HuH-7 (cell line): ENCODE measurements around the gene GDNF.
A peak's percentile ranks its signal among the peaks of the same experiment; 100 is the strongest.

Source experiments
- DNase-seq: peaks from one replicate; pipeline ENCODE4 v3.0.0; 2011; ENCODE audit warnings: low spot score

The GDNF gene

DNA sequence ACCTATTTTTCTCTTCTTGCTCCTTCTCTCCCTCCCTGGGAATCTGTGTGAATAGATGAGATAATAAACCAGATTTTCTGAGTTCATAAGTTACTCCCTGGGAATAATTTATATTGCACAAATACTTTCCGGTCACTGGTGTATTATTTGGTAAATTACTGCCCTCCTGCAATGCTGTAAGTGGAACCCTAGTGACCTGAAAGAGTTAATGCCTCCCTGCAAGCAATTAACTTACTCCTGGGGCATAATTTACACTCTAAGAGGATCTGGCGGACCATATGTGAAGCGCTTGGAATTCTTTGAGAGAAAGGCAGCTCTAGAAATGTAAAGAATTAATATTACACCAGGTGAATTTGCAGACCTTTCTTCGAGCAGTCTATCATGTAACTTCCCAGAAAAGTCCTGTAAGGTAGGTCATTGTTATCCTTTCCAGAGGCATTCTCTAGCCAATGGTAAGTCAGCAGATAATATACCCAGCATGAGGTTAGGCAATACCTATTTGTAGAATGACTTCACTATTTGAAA lies 7.0 kb upstream of the GDNF start:
- no peak for DNase-seq

DNA sequence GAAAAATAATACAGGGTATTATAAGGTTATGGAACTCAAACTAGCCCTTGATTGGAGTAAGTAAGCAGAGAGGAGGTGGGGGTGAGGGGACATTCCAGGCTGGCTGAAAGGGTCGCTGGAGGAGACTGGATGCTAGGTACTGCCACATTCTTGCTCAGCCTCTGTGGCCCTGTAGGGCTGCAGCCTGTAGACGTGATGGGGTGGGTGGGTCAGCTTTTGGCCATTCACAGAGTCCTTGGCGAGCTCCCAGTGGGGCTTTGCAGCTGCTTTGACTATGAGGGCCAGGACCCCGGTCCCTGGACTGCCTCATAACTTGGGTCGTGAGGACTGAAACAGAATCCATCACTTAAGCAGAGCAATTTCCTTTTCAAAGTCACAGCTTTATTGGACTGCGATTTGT lies 4.2 kb upstream of the GDNF start:
- no peak for DNase-seq

DNA sequence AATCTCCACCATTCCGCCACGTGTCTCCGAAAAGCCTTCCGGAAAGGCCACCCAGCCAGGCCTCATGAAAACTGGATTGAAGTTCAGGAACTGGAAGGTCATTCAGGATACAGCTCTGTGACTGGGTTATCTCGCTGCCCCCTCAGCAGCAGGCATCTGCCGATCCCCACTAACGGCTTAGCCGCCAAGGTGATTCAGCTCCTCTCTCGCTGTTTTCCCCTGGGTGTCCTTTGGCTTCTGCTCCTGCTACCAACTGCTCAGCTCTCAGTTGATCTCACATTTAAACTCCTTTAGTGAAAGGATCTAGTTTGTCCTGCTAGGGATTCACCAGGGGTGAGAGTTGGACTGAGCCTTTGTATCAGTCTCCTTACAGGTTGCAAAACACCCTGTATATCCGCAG lies 2.2 kb upstream of the GDNF start:
- no peak for DNase-seq

DNA sequence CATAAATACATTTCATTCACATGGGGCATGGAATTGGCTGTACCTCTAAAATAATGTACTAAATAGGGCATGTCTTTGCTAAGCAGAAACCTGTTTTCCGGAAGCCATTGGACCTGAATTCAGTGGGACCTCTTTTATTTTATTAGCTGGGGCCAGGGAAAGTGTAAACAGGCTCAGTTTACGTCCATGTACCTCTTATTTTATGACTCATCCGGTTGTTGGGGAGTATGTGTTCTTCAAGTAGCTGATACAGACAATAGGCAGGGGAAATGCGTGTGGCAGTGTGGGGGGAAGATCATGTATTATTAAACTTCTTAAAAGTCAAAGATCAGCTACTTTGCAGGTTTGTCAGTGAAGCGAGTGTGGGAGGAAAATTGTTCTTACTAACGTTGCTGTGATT lies 1.4 kb upstream of the GDNF start:
- DNase-seq = no peak

DNA sequence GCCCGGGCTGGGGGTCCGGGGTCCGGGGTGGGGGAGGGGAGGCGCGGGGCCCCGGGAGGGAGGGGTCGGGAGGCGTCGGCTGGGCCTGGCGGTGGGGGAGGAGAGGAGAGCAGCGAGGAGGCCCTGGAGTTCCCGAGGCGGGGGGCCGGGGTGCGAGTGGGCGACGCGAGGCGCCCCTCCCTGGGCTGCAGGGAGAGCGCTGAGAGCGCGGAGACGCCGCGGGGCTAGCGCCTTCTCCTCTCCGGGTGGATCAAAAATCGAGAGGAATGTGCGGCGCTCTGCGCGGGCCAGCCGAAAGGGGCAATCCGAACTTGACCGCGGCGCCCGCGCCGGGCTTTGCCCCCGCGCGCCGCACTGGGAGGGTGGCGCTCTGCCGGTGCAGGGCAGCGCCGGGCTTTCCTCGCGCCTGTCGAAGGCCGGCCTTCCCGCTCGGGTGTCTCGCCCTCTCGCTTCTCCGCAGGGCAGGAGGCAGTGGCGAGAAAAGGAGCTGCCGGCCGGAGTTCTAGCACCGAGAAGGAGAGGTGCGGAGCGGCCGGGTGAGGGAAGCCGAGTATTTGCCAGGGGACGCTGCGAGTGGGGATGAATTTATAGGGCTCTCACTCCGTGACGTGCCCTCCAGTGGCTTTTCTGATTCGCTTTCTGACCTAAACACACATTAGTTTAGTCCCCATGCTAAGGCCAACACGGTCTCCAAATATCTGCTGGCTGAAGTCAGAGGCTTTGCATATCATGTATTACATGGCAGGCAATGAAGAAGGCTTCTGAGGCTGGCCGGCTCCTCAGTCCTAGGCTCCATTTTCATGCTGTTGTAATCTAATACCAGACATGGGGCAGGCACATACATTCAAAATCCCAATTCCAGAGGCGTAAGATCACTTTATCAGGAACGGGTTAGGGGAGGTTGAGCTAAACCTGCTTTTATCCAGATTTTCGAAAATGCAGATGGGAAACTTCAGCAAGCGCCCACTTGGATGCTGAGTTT lies 503 bp upstream of the GDNF start:
- DNase-seq = peak; percentile 82

DNA sequence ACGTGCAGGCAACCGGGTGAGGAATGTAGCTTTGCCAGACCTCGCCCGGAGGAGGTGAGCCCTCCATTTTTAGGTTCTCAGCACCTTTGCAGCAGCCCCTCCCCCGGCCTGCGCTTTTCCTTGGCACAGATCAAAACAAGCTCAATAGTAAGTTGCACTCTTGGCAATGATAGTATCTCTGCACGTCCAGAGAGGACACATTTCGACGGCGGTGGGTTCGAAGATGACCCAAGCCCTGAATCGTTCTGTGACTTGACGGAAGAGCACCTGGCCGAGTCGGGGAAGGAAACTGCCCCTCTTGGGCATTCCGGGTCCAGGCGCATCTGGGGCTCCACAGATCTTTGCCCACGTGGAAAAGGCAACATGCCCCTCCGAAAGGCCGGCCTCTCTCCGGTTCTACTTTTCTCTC lies 904 bp downstream of the GDNF start:
- DNase-seq = no peak

DNA sequence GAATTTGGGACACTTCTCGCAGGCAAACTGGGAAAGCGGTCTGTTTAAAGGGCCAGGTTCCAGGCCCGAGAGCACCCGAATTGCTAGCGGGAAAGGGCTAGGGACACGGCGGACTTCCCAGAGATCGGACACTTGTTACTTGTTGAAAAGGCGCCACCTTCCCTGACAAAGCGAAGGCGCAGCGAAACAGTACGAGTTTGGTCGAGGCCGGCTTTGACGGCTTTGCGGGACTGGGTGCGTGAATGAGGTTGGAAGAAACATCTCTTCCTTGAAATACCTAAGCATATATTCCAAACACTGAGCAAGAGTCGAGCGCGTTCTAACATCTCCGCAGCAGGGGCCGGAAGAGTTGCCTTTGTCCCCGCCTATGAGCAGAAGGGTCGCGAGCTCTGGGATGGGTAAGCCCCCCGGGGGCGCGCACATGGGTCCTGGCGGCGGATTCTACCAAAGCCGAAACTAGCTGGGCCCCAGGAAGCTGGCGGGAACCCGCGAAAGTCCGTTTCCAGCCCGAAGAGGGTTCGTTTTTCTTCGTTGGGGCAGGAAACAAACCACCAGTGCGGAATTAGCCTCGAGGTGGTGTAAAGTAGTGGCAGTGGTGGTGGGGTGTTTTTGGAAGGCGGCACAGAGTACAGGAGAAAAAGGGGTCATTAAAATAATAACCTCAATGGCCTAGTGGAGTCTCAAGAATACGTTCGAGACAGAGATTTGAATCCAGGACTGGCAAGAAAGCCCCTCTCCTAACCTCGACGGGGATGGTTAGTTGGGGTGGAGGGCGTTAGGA lies 1.5 kb downstream of the GDNF start:
- no peak for DNase-seq

DNA sequence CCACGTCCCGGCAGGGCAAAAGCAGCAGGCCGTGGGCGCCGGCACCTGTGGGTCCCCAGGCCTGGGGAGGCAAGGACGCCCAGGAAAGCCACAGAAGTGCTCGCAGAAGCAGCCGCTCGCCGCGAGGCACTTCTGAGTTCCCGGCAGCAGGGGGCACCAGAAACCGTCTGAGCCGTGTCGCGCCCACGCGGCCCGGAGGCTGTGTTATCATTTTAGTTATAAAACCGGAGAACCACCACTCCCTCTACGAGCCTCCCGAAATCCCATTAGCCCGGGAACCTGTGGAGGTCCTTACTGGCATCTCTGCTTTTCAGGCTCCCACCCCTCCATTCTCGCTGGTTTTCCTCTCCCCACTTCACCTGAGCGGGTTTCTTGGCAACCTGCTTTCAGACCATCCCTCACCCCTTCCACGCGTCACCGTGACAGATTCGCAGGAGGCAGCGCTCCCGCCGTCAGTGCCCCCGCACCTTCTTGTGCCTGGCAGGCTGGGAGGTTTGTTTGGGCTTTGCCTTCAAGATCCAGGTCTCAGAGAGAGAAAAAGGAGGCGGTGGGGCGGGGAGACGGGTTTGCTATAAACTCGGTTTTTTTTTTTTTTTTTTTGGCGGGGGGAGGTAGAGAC lies 2.3 kb downstream of the GDNF start:
- peak; percentile 54 for DNase-seq

DNA sequence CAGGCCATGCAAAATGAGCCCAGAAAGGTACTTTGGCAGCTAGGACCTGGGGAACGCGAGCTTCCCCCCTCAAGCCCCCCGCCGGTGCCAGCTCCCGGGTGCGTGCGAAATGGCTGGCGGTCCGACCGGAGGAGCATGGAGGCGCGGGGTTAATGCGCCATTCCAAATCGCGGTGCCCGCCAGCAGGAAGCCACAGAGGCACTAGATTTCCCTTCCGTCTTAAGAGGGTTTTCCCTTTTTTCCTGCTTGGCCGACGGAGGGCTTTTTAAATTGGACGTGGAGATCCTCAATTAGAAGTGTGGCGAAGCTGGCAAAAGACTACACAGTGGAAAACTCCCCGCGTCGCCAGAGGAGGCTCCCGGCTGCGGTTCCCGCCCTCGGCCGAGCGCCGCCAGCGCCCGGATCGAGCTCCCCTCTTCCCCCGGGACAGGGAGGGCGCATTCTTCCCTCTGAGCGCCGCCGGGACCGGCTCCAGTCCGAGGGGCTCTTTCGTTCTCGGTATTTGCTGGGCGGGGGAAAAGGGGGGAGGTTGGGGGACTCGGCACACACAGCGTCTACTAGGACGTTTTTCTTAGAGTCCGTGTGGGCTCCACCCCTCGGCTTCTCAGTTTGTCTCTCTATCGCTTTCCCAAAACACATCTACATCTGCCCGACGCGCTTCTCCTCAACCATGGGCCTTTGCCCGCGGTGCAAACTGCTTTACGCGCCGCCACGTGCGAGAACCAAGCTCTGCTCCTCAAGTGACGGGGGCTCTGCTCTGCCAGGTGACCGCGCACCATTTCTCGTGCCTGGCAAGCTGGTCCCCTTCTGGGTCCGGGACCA lies 3.0 kb downstream of the GDNF start:
- no peak for DNase-seq

DNA sequence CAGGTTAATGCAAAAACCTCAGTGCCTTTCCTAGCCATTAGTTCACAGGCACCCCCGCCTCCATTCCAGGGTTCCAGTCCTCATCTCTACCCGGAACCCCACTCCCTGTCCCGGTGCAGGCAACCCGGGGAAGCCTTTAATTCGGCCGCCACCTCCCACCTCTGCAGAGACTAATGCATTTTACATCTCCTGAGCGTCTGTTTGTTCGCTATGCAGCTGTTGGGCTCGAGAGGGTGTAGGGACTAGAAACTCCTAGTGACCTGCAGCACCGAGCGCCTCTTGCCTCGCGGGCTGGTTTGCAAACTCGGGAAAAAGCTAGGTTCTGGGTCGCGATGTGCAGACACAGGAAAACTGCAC lies 3.6 kb downstream of the GDNF start:
- DNase-seq = no peak

DNA sequence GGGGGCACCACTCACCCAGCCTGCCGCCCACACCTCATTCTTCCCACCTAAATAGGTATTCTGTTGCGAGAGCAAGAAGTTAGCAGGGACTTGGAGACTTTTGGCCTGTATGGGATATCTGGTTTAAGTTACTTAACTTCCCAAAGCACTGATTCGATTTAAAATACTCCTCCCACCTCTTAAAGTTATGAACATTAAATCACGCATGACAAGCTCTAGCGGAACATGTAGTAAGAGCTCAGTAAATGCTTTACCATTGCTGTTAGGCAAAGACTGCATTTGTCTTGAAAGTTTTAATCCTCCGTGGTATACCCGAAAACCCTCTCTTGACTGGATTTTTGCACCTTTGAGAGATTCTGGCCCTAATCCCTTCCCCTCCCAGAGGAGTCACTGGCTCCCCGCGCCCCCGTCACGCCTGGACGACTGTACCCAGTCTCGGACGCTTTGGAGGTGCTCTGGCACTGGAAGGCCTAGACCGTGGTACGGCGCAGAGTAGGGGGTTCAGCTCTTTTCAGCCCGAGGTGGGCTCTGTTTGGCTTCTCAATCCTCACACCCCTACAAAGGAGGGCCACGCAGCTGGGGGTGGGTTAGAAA lies 4.4 kb downstream of the GDNF start:
- no peak for DNase-seq

DNA sequence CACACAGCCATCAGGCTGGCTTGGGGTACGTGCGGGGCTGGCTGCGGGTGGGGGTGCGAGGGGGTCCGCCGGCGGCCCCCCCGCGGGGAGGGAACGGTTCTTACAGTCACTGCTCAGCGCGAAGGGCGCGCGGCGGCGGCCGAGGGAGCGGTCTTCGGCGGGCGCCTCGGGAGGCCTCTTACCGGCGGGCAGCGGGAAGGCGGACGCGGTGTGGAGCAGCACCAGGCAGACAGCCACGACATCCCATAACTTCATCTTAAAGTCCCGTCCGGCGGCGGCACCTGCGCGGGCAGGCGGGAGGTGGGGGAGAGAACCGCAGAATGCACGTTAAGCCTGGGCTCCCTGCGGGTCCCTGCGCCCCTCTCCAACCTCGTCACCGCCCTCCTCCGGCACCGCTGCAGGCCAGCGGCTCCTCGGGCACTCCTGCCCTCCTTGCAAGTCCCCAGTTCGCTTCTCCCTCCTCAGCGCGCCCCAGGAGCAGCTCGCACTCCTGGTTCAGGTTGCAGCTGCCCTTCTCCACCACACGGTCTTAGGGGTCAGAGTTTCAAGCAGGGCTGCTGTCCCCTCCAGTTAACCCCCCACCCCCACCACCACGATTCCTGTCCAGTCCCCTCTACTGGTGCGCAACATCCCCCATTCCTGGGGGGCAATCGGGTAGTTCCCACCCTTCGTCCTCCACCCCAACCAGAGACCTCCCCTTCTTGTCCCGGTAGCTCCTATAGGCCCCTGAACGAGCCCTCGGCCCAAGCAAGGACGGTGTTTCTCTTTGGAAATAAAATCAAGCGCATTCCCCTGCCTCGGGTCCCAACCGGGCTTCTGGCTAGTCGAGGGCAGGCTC lies 5.1 kb downstream of the GDNF start:
- DNase-seq = no peak

DNA sequence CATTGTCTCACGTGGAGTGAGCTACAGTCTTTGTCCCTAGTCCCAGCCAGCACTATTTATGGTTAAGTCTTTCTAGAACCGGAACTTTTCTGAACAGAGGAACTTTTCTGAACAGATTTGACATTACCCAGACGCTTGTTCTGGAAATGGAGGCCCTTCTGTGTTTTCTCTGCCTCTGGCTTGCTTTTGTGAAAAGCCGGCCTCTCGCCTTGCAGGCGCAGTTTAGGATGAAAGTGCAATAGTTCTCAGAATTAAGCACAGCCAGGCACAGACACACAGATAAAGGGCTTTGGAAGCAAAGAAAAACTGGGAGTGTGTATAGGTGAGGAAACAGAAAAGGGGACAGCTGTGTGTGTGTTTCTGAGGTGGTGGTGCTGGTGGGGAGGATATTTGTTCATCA lies 5.9 kb downstream of the GDNF start:
- no peak for DNase-seq

DNA sequence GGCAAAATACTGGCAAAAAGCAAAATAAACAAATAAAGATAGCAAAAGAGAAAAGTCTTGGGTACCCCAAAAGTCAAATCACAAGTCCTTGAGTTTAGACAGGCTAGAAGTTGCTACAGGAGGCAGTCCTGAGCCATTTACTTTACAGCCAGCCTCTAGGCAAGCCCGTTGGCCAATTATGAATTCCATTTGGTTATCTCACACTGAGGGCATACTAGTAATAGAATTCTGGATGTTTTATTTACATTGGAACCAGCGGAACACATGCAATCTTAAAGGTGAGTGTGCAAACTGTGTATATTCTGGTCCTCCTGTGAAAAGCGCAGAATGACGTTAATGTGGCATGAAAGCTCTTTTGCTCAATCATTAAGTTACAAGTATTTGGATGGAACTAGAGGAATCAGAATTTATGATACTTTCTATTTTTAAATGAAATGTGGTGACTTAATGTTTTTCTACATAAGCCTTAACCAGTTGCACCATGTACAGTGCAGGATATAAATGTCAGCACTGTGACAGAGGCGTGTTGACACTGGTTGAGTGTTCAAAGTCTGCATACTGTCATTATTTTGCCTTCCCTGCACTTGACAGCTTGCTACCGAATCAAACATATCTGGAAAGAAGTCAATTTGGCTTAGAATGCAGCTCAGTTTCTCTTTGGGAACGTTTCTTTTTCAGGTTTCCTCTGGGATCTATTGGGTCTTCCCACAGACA lies 7.9 kb downstream of the GDNF start:
- no peak for DNase-seq

DNA sequence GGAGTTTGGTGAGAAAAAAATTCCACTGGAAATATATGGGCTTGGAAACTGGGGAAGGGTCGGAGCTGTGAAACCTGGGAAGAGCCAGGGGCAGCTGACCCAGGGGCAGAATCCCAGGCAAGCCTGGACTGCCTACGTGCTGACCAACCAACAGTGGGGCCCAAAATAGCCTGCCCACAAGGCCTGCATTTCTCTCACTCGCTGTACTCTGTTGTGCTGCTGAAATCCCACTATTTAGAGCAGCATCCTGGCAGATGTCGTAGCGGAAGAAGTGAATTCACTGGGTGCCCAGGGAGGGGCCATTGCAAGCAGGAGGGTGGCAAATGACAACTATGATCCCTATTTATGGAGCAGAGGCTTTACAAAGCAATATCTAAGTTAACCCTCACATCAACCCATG lies 9.5 kb downstream of the GDNF start:
- DNase-seq = no peak

DNA sequence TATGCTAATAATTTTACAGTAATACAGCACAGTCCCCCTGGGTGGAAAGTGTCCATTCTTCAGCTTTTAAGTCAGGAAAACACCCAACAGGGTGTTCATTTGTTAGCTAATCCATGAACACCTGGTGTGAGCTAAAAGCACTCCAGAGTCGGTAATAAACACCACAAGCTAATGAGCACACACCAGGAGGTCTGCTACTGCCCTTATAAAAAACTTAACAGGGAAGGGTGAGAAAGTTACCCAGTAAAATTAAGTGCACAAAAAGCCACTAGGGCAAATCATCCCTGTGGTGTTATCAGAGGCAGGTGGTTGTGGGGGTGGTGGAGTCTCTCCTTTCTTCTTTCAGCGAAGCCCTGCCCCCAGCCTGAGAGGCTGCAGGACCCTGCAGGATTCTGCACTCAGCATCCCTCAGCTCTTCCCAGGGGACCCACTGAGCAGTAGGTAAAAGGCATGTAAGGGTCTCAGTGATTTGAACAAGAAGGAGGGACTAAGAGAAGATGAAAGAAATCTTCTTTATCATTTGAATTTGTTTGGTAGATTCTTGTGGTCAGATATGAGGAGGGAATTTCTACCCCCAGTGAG lies 14.4 kb downstream of the GDNF start:
- no peak for DNase-seq

DNA sequence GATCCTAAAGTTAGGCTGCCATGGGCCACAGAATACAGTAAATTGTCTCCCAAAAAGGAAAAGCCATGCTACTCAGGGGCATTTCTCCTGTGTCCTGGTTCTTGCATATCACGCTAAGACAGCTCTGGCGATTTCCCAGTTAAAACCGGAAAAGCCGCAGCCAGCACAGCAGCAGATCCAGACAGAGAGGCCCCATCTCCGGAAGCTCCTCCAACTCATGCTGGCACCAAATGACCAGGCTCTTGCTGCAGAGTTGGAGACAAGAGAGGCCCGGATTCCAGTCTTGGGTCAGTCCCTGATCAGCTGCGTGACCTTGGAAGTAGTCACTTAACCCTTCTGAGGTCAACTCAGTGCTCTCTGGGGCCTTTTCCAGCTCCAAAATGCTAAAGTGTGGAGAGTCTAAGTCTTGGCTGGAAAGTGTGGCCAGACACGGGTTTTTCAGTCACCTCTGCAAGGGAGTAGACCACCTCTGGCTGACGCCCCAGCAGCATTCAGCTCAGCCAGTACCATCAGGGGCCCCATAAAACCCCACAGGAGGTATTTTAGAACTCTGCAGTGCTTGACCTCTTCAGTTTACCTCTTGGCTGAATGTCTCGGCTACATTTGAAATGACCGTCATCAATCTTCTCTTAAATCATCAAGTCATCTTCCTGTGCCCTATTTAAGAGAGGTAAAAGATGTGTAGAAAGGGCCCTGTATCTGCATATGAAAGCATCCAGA lies 16.2 kb downstream of the GDNF start:
- no peak for DNase-seq

DNA sequence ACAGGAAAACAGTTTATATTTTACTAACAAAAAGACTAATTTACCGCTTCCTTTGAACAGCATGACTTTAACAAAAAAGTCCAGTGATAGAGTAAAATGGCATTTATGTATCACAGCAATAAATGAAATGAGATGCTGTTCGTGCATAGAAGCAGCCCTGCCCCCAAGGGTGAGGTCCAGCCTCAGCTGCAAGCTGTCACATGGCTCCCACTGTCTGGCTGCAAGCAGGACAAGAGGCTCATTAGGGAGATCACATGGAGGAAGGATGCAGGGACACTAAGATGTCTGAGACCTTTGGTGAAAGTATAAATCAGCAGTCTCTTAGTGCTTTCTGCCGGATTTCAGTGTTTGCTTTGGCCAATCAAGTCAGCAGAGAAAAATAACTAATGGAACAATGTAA lies 23.0 kb downstream of the GDNF start:
- DNase-seq = no peak

DNA sequence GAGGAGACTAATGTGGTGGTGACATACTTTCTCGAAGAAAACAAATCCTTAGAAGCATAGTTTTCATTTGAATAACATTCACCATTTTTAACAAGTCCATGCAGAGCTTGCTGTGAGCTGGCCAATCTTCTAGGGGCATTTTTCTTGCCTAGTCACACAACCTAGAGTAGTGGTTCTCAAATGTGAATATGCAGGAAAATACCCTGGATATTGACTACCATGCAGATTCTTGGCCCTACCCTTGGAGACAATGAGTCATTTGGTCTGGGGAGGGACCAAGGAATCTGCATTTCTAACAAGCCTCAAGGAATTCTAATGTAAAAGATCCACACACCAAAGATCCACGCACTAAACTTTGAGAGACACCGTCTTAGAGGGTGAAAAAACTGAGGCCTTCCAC lies 23.5 kb downstream of the GDNF start:
- DNase-seq = no peak
